HG03460 (cell line): ENCODE measurements around the gene RBMS1.

Source experiments
- ATAC-seq: cut with Tn5 transposase; IDR thresholded peaks from one replicate; pipeline ENCODE4 v1.9.1; 2021; ENCODE audit not compliant: unreplicated experiment

Gene RBMS1

DNA sequence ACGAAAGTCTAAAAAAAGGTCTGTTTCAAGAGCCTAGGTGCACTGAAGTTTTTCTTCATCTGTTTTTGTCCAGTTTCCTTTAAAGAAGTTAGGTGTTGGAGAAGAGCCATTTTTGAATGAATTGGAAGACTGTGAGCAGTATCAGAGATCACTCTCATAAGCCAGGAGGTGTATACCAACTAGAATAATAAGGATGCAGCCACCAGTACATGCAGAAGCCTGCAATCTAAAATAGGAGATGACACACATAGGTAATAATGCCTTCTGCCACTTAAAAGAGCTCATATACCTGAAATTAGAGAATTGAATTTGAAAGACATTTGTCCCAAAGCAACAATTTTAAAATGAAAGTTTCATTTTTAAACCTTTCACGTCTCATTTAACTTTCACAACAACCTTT lies 81.7 kb downstream of the RBMS1 start:
- ATAC-seq: no peak

GRCh38 chr2:160411167-160411566 lies 82.4 kb downstream of the RBMS1 start:
- ATAC-seq: peak; percentile 29

GRCh38 chr2:160409480-160409879 lies 84.1 kb downstream of the RBMS1 start:
- no peak for ATAC-seq

GRCh38 chr2:160408959-160409291 lies 84.7 kb downstream of the RBMS1 start:
- ATAC-seq: no peak

- ATAC-seq: no peak
Measured at GRCh38 chr2:160408173-160408958, 85.2 kb downstream of the RBMS1 start.

DNA sequence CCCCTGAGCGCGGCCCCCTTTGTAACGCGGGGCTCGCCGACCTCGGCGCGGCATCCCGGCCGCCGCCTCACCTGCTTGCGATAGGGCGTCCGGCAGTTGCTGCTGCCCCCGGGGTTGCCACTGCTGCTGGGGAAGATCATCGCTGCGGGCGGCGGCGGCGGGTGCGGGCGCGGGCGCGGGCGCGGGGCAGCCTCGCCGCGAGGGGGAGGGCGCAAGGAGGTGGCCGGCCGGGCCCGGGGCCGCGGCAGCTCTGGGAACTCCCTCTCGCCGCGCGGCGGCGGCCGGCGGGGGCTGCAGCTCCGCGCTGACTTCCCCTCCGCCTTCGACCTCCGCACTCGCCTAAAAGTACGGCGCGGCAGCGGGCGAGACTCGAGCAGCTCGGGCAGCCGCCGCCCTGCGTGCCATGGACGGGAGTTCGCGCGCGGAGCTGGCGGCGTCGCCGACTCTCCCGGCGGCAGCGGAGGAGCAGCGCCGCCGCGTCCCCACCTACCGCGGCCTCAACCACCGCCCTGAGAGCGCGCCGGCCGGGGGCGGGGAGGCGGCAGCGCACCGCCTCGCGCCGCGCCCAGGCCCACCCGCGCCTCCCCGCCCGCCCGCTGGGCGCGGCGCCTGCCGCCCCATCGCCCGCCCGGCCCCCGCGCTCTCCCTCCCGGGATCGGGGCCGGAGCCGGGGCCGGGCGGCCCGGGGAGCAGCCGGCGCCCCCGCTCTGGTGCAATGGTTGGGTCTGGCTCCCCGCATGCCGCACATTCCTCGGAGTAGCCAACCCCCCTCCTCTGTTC lies 86.0 kb downstream of the RBMS1 start:
- peak; percentile 53 for ATAC-seq

- ATAC-seq: peak; percentile 56
Measured at GRCh38 chr2:160406591-160407392, 86.8 kb downstream of the RBMS1 start.

GRCh38 chr2:160405077-160405867 lies 88.3 kb downstream of the RBMS1 start:
- no peak for ATAC-seq

GRCh38 chr2:160402997-160403979 lies 90.3 kb downstream of the RBMS1 start:
- no peak for ATAC-seq

DNA sequence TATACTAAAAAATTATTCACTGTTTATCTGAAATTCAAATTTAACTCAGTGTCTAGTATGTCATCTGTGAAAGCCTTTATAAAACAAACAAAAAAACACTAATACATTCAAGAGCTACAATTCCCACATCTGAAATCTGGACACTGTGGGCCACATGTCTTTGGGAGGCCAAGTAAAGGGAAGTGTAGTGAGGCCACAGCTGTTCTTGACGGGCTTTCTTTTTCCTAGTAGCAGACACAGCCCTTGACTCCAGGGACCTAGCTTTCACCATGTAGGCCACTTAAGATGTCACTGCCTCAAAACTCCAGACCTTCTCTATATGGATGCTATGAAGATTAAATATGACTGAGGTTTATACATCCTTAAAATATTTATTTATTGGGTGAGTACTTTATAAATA lies 91.1 kb downstream of the RBMS1 start:
- ATAC-seq: no peak

- ATAC-seq: no peak
Measured at GRCh38 chr2:160401895-160402294, 91.7 kb downstream of the RBMS1 start.

GRCh38 chr2:160399880-160400279 lies 93.7 kb downstream of the RBMS1 start:
- ATAC-seq: no peak

- ATAC-seq: no peak
Measured at GRCh38 chr2:160397530-160397865, 96.1 kb downstream of the RBMS1 start.

- peak; percentile 100 for ATAC-seq
Measured at GRCh38 chr2:160394153-160394552, 99.5 kb downstream of the RBMS1 start.

DNA sequence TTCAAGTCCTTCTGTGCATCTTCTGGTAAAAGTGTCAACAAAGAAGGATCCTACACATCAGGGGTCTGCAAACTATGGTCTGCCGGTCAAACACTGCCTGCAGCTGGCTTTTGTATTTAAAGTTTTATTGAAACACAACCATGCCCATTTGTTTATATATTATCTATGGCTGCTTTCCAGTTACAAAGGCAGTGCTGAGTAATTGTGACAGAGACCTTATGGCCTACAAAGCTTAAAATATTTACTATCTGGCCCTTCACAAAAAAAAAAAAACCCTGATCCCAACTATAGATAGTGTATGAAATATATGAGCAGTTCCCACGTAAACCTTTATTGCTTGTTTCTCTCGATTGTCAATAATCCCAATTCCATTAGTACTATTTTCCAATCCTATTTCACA lies 101.4 kb downstream of the RBMS1 start:
- ATAC-seq: no peak

- ATAC-seq: no peak
Measured at GRCh38 chr2:160390544-160391455, 102.8 kb downstream of the RBMS1 start.

DNA sequence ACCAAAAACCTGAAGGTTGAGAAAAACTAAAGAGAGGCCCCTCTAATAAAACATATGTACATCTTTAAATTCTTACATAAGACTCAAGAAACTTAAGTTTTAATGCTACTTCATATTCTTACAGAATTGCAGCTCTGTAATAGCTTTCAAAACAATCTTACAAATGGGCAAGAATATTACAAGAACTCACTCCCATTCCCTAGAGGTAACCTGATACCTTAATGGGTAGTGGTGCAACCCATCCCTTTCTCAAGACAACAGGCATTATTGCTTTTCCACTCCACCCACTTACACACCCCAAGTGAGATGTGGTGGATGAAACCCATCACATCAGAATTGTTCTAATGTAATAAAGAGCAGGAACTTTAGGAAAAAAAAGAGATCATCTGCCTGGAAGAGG lies 103.7 kb downstream of the RBMS1 start:
- no peak for ATAC-seq

DNA sequence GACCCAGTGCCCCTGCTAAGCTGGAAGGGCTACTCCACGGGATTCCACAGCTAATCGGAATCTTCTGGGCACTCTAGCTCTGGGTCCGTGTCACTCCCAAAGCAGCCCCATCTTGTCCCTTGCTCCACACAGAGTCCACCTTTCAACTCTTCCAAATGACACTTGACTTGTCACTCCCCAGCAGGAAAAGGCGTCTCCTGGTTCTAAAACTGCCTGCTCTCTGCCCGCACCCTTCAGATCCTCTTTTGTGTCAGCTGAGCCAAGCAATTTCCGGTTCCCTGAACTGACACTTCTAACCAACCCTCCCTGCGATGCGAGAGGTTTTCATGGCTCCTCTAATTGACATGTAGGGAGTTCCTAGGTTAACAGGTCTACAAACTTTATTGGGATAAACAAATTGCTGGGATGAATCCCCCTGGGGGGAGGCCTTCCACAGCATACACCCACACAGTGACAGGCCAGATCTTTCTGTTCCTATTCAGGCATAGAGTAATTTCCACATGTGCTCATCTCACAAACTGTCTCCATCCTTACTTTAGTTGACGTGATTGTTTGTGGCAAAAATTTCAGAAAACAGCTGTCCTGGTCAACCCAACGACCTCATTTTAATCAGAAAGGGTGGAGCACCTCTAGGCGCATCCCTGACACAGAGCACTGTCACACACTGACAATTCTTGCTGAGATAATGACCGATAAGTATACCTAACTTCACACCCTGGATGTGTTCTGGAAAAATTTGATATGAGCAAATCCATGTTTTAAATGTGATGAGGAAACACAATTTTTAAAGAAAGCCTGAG lies 104.9 kb downstream of the RBMS1 start:
- ATAC-seq: no peak
